Measurements from ENCODE around the gene BOK. TPM values are rescaled to one million over a fixed set of nuclear protein-coding genes. Genes with fewer than 3 reads are reported as not detected.

The BOK gene
- total RNA-seq, 1 donor from 2014 or later: 4.5 TPM

DNA sequence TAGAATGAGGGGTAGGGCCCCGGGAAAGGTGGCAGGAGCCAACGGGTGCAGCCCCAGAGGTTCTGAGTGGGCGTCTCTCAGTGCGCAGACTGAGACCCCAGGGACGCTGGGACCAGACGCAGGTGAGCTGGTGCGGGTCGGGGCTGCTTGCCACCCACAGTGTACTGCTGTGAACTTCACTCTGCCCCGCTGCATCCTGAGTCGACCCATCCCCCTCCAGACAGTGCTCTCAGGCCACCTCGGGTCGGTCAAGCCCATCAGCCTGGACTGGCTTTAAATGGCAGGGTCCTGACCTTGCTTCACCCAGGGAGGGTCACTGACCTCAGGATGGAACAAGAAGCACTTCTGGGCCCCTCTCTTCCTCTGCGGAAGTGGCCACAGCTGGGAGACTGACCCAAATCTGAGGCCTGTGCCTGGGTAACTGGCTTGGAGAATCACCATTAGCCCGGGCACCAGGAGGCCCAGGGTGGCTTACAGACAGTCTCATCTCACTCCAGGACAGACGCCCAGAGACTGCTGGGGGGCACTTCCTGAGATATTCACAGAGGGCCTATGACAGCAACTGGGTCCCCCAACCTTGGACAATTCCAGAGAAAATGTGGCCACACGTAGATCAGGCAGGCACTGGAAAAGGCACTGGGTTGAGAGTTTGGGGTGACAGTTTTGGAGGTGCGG, 23.7 kb upstream of the BOK start:
- no peak for ATAC-seq

DNA sequence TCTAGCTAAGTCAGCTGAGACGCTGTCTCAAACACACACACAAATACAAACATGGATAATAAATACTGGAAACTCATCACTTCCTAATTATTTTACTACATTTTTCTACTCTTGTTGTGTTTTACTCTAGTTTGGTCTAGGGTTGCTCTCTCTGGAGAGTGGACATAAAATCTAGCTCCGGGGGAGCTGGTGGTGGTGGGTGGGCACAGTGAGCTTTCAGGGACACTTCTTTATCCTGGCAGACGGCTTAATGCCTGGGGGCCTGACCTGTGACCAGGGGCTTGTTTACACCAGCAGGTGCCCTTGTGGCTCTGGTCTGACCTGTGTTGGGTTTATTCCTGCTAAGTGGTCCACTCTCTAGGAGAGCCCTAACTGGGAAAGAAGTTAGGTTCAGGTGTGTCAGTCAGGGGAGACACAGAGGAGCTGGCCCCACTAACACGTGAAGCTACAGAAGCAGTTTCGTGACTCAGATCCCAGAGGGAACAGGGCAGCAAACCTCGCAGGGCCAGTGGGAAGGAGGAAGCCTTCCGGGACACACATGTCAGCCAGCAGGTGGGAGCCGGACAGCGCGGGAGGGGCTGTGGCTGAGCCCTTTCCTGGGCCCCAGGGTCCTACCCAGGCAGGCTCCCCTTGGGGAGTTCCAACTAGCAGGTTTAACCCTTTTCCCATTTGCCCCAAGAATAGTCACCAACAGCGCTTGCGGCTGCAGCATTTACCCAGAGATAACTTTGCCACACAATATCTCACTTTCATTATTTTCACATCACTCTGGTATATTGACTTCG, 22.5 kb upstream of the BOK start:
- ATAC-seq: no peak
- no peak for DNase-seq (ENCODE audit: missing footprints)
- intact Hi-C loops (cut with DNase I): no loop called here

More for the DNA sequence above, 23.7 kb upstream of the BOK start:
- no peak for DNase-seq (ENCODE audit: missing footprints)
- intact Hi-C loops (cut with DNase I): no loop called here

DNA sequence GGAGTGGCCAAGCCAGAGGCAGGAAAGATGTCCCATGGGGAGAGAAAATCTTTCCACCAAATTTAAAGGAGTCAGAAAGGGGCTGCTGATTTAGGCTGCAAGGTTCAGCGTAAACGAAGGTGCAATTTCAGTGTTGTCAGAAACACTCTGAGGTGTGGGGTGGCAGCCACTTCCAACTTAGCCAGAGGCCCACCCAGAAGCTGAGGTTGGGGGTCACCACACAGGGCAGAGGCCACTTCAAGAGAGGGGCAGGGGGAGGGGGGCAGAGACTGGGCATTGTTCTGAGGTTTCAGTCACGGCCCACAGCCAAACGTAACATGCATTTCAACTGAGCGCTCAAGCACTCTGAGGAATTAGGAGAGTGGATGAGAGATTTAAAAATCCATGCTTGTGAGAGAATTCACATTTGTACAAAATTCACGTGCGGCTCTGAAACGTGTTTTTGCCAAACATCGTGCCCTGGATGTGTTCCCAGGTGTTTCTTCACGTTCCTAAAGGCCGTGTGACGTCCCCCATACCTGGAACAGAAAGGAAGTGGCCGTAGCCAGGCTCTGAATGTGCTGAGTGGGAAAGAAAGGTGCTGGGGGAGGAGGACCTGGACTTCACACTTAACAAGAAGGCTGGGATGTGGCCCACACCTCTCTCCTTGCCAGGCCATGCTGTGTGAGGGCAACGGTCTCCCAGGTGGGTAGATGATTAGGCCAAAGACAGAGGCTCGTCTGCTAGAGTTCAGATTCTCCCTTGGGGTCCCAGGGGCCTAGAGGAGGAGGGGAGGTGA, 19.5 kb upstream of the BOK start:
- DNase-seq (ENCODE audit: missing footprints) (no peak), ATAC-seq (no peak)
- intact Hi-C loops (cut with DNase I): no loop called here

DNA sequence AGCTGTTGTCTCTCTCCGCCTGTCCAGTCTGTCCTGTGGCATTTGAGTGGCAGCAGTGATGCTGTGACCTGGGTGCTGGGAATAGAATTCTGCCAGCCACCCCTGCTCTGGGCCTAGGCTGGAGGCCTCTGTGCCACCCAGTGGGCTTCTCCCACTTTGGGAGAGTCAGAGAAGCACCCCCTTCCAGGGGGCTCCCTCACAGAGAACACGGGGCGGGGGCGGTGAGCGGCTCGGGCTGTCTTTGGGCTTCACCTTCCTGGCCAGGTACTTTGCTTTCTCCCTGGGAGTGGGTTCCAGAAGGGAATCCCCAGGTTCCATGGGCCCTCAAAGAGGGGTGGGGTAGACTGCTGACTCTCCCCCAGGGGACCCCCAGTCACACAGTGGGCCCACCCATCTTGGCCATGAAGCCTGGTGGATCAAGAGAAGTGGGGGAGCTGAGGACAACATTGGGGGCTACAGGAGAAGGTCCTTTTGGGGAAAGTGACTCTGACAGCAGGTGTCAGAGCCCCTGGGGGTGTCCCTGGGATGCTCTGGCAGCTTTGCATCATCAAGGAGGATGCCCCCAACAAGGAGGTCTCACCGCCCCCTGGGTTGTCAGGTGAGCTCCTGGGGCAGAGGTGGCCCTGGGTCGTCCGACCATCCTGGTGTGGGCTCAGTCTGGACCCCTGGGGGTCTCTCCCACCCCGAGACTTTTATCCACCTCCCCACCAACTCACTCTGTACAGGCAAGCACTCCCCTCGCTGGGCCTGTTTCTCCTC, 18.8 kb upstream of the BOK start:
- intact Hi-C loops (cut with DNase I): no loop called here
- DNase-seq (ENCODE audit: missing footprints) (no peak), ATAC-seq (no peak)

DNA sequence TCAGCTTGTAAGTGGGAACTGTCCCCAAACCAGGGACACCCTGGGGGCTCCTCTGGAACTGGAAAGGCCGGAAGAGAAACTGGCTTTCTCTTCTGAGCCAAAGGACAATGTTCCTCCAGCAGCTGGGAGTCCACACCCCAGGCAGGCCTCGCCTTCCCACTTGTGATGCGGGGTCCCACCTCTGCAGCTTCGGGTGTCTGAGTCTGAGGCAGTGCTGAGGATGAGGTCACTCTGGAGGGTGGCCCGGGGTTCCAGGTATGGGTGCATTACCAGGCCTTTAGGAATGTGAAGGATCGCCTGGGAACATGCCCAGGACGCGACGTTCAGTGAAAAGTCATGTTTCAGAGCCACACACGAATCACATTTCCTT, 18.2 kb upstream of the BOK start:
- intact Hi-C loops (cut with DNase I): no loop called here
- DNase-seq (ENCODE audit: missing footprints): no peak
- ATAC-seq: peak; percentile 8

DNA sequence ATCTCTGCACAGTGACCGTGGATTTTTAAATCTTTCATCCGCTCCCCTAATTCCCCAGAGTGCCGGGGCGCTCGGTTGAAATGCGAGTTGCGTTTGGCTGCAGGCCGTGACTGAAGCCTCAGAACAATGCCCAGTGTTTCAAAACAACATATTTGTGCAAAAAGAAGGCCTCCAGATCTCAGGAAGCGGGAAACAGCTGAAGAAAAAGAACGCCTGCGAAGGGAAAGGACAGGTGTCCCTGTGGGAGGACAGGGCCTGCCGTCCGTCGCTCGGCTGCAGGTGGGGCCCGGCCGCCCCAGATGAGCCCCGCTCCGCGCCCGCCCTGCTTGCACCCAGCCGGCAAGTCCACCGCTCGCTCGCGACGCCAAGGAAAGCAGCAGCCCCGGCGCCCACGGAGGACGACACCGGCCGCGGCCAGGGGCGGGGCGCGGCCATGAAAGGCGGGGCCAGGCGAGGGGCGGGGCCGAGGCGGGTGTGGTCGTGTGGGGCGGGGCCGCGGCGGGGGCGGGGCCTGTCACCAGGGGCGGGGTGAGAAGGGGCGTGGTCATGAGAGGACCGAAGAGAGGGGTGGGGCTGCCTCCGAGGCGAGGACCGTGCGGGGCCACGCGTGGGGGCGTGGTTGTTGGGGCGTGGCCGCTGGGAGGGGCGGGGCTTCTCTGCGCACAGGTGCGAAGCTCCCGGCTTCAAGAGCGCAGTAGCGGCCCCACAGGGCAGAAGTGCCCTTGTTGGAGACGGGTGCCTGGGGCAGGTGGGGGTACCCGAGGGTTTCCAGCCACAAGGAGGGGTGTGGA, 17.6 kb upstream of the BOK start:
- intact Hi-C loops (cut with DNase I): no loop called here
- peak; percentile 79 for DNase-seq (ENCODE audit: missing footprints)
- ATAC-seq: peak; percentile 74

DNA sequence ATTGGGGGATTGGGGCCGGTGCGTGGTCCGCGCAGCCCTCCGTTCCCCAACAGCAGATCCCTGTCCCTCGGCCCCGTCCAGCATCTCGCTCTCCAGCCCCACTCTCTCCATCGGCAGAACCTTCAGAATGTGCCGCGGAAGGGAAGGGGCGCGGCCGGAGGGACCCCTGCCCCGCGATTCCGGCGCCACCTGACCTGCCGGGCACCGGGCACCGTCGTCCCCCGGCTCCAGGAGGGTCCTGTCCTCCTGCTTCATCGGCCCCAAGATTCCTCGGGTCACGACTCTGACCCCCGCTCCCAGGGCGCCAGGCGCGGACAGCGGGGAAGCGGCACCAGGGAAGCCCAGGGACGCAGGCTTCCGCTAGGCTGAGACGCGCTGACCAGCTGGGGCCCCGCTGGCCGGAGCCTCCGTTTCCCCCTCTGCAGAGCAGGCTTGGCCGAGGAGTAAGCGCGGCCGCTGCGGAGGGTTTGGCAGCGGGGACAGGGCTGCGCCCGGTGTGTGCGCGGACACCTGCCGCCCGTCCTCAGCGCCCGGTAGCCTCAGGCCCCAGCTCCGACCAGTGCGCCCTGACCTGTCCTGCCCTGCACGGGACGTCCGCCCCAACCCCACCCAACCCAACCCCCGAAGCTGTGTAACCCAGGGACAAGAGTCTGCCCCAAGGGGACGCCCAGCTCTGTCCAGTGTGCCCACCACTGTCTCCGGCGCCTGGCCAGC, 16.8 kb upstream of the BOK start:
- ATAC-seq: no peak
- DNase-seq (ENCODE audit: missing footprints): no peak
- intact Hi-C loops (cut with DNase I): no loop called here

DNA sequence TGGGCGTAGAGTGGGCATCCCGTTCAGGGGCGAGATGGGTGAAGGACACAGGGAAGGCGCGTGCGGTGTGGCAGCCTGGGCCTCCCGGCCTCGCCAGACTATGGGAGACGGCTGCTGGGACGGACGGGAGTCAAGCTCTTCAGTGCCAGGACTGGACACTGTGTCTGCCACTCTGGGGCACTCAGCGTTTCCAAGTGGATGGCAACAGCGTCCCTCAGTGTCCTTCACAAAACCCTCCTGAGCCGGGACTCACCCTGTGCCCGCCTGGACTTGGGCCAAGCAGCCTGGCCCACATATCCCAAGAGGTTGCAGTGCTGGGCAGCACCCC, 16.3 kb upstream of the BOK start:
- ATAC-seq (peak; percentile 49), DNase-seq (ENCODE audit: missing footprints) (no peak)
- intact Hi-C loops (cut with DNase I): no loop called here

DNA sequence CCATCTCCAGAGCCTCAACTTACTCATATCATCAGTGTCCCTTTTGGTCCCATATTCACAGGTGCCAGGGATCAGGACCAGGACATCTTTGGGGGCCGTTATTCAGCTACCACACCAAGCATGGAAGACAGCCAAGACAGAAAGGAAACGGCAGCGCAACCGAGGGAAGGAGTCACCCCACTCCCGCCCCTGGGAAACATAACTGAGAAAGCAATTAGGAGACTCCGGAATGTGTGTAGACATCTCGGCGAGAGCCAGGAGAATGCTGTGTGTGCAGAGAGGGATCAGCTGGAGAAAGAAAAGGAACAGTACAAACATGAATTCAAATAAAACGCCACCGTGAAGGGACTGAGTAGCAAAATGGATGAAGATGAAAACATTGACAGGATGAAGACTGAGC, 13.4 kb upstream of the BOK start:
- intact Hi-C loops (cut with DNase I): no loop called here
- DNase-seq (ENCODE audit: missing footprints): no peak
- no peak for ATAC-seq

DNA sequence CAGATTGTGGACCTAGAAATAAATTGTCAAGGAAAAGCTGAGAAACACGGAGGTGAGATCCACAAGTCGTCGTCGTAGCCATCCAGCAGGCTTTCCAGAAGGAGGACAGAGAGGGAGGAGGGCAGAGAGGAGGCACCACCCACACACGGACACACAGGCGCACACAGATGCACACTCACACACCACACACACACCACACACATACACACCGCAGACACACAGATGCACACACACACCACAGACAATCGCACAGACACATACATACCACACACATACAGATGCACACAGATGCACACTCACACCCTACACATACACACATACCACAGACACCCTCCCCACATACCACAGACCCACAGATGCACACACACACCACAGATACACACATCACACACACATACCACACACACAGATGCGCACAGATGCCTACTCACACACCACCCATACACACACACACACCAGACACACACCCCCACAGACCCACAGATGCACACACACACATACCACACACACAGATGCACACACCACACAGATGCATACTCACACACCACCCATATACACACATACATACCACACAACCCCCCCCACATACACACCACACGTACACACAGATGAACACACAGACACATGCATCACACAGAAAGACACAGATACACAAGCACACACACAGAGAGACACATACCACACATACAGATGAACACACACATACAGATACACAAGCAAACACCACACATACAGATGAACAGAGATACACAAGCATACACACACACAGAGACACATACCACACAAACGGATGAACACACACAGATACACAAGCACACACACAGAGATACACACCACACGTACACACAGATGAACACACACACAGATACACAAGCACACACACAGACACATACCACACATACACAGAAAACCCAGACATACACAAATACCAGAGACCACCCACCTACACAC, 12.7 kb upstream of the BOK start:
- intact Hi-C loops (cut with DNase I): no loop called here
- DNase-seq (ENCODE audit: missing footprints) (no peak), ATAC-seq (no peak)

DNA sequence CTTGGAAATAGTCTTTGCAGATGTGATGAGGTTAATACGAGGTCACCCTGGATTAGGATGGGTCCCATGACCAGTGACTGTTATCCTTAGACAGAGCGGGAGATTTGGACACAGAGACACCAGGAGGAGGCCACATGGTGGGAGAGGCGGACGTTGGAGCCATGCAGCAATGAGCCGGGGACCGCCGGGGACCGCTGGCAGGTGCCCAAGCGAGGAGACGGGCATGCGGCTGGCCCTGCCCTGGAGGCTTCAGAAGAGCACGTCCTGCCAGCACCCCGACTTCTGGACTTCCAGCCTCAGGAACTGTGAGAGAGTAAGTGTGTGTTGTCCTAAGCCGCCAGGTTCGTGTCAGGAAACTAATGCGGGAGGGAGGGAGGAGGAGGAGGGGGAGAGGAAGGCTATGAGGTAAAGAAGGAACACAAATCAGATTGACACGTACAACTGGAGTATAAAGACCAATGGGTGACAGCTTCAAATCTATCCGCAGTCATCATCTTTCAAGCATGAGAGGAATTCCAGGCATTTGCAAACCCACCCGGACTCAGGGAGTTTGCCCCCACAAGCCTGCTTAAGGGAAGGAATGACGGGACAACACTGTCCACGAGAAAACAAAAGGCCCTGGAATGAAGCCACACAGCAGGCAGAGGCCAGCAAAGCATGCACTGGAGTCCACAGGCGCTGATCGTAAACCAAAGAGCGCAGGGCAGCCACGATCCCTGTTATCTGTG, 11.6 kb upstream of the BOK start:
- intact Hi-C loops (cut with DNase I): no loop called here
- no peak for DNase-seq (ENCODE audit: missing footprints)
- no peak for ATAC-seq

DNA sequence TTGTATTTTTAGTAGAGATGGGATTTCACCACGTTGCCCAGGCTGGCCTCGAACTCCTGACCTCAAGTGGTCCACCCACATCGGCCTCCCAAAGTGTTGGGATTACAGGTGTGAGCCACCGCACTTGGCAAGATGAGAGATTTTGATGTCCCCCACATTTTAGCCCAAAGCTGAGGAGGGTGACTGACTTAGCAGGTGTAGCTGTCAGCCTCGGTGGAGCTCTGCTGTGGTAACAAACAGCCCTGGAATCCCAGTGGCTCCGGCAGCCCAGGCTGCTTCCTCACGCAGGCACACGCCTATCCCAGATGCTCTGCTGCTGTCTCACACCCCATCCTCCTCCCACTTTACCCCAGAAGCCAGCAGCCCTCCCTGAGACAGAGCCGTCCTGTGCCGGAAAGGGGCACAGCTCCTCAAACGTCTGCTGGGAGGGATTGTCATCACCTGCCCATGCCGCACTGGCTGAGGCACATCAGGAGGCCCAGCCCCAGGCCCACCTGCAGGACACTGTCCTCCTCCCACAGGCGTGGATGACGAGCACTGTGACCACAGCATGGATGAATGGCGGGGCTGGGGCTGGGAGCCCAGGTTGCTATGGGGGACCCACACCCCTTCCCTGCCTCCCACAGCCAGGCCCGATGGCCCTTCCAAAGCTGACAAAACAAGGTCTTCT, 10.6 kb upstream of the BOK start:
- DNase-seq (ENCODE audit: missing footprints): no peak
- intact Hi-C loops (cut with DNase I): no loop called here

DNA sequence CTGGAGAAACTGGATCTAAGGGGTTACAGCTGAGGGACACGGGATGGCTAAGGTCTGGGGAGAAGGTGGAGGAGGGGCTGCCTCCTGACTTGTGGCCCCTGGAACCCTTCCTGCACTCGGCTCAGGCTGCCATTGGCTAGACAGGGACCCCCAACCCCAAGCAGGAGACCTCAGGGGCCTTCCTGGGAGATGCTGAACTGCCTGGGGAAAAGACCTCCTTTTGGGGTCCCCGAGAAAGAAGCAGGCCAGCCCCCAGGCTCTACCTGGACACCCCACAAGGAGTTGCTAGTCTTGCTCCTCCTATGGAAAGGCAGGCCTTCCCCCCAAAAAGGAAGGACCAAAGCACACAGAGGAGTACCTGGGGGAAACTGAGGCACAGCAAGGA, 10.1 kb upstream of the BOK start:
- intact Hi-C loops (cut with DNase I): no loop called here
- DNase-seq (ENCODE audit: missing footprints) (no peak), ATAC-seq (no peak)

More for the DNA sequence above, 10.6 kb upstream of the BOK start:
- ATAC-seq: no peak

DNA sequence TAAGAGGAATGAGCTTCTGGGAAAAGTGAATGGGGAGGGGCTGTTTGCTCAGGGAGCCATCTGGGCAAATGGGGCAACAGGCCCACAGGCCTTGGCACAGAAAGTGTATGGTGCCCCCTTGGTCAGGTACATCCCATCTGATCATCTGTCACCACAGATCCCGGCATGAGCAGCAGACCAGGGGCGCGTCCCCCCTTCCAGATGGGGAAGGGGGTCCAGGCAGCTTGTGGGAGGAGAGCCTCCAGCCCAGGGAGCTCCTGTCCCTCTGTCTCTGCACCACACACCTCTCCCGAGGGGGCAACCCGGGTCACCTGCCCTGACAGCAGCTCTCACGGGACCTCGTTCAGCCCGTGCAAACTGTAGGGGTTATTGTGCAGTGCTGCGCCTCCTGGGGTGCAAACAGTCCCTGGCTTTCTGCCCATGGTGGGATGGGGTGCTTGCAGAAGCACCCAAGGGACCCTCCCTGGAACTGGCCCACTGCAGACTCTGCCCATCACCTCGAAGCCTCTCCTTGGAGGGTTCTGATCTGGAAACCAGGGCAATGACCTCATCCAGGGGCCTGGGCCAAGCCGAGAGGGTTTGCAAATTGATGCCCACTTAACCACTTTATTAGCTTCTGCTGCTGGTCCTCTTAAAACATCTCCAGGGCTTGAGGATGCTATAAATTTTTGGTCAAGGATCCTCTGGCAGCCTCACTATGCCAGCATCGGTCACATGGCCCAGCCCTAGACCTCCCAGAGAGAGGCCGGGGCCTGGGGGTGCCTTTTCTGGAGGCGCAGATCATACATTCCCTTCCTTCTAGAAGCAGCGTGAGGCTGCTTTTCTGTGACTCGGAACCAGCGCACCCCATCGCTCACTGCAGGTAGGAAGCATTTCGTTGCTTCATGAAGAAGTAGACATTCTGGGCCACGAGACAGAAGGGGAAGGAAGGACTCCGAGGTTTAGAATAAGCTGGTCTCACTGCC, 7.6 kb upstream of the BOK start:
- intact Hi-C loops (cut with DNase I): no loop called here
- ATAC-seq (no peak), DNase-seq (ENCODE audit: missing footprints) (no peak)

DNA sequence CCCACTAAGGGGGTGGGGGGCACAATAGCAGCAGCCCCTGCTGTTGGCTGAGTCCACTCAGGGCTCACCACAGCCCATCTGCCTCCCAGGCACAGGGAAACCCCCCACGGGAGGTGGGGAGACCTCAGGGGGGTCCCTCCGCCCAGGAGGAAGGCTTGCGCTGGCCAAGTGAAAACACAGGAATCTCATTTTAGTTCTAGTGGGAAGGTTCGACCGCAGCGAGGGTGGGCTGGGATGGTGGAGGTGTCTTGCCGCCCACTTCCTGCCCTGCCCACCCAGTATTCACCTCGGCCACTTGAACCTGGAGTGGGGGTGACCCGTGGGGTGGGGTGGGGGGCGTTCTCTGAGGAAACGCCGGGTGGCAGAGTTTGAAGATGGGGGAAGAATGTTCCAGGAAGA, 6.9 kb upstream of the BOK start:
- intact Hi-C loops (cut with DNase I): no loop called here

More for the DNA sequence above, 6.9 kb upstream of the BOK start:
- DNase-seq (ENCODE audit: missing footprints): no peak
- no peak for ATAC-seq

All from Right ventricle myocardium inferior (tissue), 1 donor.